HG03103 (cell line): ENCODE data around the gene CLPX.
"Not testable (repeated sequence)": the region's sequence is repeated elsewhere in the genome, so short reads cannot be mapped to it uniquely, and the experiment has no call there.

Source experiments
- ATAC-seq: cut with Tn5 transposase; IDR thresholded peaks from one replicate; pipeline ENCODE4 v1.9.1; 2021; ENCODE audit warnings: low read depth; ENCODE audit not compliant: unreplicated experiment

Gene CLPX

GRCh38 chr15:65207280-65207840 is 22.2 kb upstream of the CLPX start:
- ATAC-seq = no peak

- ATAC-seq = no peak
Observed at GRCh38 chr15:65206750-65207149, 21.6 kb upstream of the CLPX start.

- no peak for ATAC-seq
Observed at GRCh38 chr15:65204931-65205660, 20.0 kb upstream of the CLPX start.

DNA sequence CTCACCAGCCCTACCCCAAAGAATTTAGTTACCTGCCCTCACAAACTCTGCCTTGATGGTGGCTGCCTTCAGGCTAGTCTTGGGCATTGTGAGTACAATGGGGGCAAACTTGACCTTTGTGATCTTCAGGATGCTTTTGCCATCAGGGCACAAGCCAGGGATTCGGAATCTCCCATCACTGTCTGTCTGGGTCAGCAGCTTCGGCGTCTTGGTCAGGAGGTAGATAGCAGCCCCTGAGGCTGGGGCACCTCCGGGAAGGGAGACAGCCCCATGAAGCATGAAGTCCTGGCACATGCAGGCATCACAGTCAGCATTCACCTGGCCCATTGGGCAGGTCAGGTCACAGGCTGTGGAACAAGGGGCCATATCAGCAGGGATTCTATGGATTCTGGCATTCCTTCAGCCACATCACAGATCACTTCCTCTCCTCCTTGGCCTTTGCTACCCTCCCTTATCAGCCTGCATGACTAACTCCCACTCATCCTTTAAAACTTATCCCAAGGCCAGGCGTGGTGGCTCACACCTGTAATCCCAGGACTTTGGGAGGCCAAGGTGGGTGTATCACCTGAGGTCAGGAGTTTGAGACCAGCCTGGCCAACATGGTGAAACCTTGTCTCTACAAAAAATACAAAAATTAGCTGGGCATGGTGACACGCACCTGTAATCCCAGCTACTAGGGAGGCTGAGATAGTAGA is 19.2 kb upstream of the CLPX start:
- no peak for ATAC-seq

DNA sequence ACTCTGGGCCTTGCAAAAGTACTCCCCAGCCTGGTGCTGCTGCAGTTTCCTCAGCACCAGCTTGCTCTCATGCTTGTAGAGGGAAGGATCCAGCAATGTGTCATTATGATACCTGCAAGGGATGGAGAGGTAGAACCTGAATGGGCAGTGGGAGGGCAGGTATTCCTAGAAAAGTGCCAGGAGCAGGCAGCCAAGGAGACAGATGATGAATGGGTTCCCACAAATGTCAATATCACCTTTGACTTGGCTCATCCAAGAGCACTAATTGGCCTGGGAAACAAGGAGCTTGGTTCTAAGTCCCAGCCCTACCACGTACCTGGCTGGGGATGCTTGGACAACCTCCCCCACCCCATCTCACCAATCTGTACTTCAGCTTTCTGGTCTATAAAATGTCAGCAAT is 16.8 kb upstream of the CLPX start:
- no peak for ATAC-seq

GRCh38 chr15:65198571-65198970 is 13.4 kb upstream of the CLPX start:
- ATAC-seq = no peak

DNA sequence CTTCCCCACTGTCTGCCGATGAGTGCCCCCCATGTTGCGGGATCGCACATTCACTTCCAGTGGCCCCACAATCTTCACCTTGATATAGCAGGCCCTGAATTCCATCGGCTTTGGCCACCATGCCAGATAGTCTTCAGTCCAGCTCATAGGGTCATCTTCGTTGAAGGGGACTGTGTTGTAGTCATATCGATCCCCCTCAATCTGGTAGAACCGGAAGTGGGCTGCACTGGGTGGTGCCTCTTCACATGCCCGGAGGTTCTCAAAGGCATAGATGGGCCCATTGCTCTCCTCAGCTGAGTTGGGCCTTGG is 12.1 kb upstream of the CLPX start:
- ATAC-seq = no peak

- no peak for ATAC-seq
Observed at GRCh38 chr15:65196637-65197336, 11.6 kb upstream of the CLPX start.

GRCh38 chr15:65195548-65195923 is 10.4 kb upstream of the CLPX start:
- no peak for ATAC-seq

GRCh38 chr15:65194826-65195547 is 9.8 kb upstream of the CLPX start:
- no peak for ATAC-seq

DNA sequence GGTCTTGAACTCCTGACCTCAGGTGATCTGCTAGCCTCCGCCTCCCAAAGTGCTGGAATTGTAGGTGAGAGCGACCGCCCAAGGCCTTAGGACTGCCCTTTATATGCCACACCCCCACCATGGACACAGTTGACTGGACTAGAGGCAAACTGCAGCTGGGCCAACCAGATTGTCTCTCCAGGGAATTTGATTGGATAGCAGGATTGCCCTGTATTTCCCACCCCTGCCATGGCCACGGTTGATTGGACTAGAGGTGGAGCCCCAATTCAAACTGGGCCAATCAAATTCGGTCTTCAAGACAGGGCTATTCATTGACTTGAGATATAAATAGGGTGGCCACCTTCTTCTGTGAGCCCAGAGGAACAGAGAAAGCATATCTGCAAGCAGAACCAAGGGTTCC is 6.9 kb upstream of the CLPX start:
- no peak for ATAC-seq

- ATAC-seq = no peak
Observed at GRCh38 chr15:65189102-65189740, 4.1 kb upstream of the CLPX start.

DNA sequence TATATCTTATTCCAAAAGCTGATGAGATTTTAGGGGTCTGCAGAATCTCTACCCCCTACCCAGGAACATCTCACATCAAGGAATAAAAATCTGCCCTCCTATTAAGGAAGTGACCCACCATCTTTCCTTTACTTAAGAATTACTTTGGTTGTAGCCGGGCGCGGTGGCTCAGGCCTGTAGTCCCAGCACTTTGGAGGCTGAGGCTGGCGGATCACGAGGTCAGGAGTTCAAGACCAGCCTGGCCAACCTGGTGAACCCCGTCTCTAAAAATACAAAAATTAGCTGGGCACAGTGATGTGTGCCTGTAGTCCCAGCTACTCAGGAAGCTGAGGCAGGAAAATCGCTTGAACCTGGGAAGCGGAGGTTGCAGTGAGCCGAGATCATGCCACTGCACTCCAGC is 3.3 kb upstream of the CLPX start:
- not testable (repeated sequence) for ATAC-seq

GRCh38 chr15:65184305-65184867 is 756 bp downstream of the CLPX start:
- ATAC-seq = no peak

DNA sequence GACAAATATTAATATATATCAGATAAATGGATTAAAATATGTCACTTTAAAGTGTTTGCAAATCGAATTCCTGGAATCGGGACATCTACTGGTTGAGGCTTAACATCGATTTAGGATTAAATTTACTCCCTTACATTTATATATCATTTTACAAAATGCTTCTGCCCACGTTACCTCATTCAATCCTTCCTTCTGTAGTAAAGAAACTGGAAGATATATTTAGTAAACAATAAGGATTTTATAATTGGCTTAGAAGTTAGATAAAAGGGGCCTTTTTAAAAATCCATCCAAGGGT is 1.3 kb downstream of the CLPX start:
- no peak for ATAC-seq

- no peak for ATAC-seq
Observed at GRCh38 chr15:65182538-65182937, 2.6 kb downstream of the CLPX start.

DNA sequence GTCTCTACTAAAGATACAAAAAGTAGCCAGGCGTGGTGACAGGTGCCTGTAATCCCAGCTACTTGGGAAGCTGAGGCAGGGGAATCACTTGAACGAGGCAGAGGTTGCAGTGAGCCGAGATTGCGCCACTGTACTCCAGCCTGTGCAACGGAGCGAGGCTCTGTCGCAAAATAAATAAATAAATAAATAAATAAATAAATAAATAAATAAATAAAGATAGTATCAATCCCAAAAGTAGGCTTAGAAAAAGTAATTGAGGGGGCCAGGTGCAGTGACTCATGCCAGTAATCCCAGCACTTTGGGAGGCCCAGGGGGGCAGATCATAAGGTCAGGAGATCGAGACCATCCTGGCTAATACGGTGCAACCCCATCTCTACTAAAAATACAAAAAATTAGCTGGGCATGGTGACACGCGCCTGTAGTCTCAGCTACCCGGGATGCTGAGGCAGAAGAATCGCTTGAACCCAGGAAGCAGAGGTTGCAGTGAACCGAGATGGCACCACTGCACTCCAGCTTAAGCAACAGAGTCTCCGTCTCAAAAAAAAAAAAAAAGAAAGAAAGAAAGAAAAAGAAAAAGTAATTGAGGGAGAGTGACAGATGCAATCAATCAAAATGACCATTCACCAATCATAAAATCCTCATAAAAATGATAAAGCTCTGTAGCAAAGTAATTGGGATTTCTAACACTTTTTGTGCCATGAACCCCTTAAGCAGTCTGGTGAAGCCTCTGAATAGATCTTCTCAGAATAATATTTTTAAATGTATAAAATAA is 3.4 kb downstream of the CLPX start:
- ATAC-seq = not testable (repeated sequence)

DNA sequence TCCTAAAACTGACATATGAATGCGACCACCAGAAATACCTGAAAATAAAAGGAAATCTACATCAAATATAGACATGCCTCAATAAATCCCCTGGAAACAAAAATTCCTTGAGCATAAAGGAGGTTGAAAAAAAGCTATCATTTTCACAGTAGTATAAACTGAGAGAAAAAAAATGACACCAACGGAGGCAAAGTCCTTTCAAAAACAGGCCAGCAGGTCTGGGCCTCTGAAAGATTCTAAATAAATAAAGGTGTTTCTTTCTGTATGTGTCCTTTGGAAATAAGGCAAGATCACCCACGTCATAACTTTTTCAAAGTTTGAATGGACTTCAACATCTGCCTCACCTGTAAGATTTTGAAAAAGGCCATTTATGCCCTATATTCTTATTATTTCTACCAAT is 5.0 kb downstream of the CLPX start:
- no peak for ATAC-seq

- no peak for ATAC-seq
Observed at GRCh38 chr15:65177901-65178300, 7.2 kb downstream of the CLPX start.

- ATAC-seq = no peak
Observed at GRCh38 chr15:65176056-65176455, 9.1 kb downstream of the CLPX start.
